H9 (cell line): ENCODE results near the gene BSDC1. TPM values are rescaled to one million over a fixed set of nuclear protein-coding genes. Genes with fewer than 3 reads are reported as not detected.

ENCODE experiments used
- DNase-seq: peaks from one replicate; pipeline ENCODE4 v3.0.0-alpha.2; 2017
- H2AFZ ChIP-seq: one replicate; pipeline ENCODE4 v1.6.1; 2013; ENCODE audit warnings: mild to moderate bottlenecking, low read length, control low read depth, moderate library complexity
- H2AK5ac ChIP-seq: 2 replicates; pipeline ENCODE4 v1.6.1; 2013; ENCODE audit warnings: low read length, control low read depth, mixed read lengths; ENCODE audit not compliant: insufficient read length
- H2BK120ac ChIP-seq: one replicate; pipeline ENCODE4 v1.6.1; 2013; ENCODE audit warnings: low read depth, mild to moderate bottlenecking, low read length, control low read depth, inconsistent platforms; ENCODE audit not compliant: poor library complexity, severe bottlenecking
- H2BK12ac ChIP-seq: 2 replicates; pipeline ENCODE4 v1.6.1; 2013; ENCODE audit warnings: low read length, control low read depth, mixed read lengths, low read depth; ENCODE audit not compliant: insufficient read length
- H2BK15ac ChIP-seq: 2 replicates; pipeline ENCODE4 v1.6.1; 2013; ENCODE audit warnings: low read depth, low read length, control low read depth
- H2BK20ac ChIP-seq: one replicate; pipeline ENCODE4 v1.6.1; 2013; ENCODE audit warnings: low read depth, mild to moderate bottlenecking, low read length, control low read depth, inconsistent platforms; ENCODE audit not compliant: poor library complexity, severe bottlenecking
- H2BK5ac ChIP-seq: 2 replicates; pipeline ENCODE4 v1.6.1; 2013; ENCODE audit warnings: low read length, control low read depth, mixed read lengths; ENCODE audit not compliant: insufficient read length
- H3K14ac ChIP-seq: 2 replicates; pipeline ENCODE4 v1.6.1; 2013; ENCODE audit warnings: low read length, control low read depth; ENCODE audit not compliant: insufficient read depth
- H3K18ac ChIP-seq: 2 replicates; pipeline ENCODE4 v1.6.1; 2013; ENCODE audit warnings: low read depth, mild to moderate bottlenecking, mixed read lengths, low read length, control low read depth; ENCODE audit not compliant: insufficient read length
- H3K23ac ChIP-seq: 2 replicates; pipeline ENCODE4 v1.6.1; 2013; ENCODE audit warnings: low read length, control low read depth, mixed read lengths, low read depth; ENCODE audit not compliant: insufficient read length
- H3K23me2 ChIP-seq: 2 replicates; pipeline ENCODE4 v1.6.1; 2013; ENCODE audit warnings: low read depth, mild to moderate bottlenecking, mixed read lengths, low read length, control low read depth; ENCODE audit not compliant: insufficient read length, poor library complexity, severe bottlenecking
- H3K27ac ChIP-seq: 2 replicates; pipeline ENCODE4 v1.5.1; 2013; ENCODE audit warnings: low read length, control low read depth, mixed read lengths, low read depth; ENCODE audit not compliant: insufficient read length
- H3K27me3 ChIP-seq: 2 replicates; pipeline ENCODE4 v1.6.1; 2013; ENCODE audit warnings: low read length, control low read depth, inconsistent platforms; ENCODE audit not compliant: insufficient read depth
- H3K4ac ChIP-seq: 2 replicates; pipeline ENCODE4 v1.6.1; 2013; ENCODE audit warnings: low read depth, mild to moderate bottlenecking, control low read depth, inconsistent platforms, low read length, moderate library complexity
- H3K4me1 ChIP-seq: 2 replicates; pipeline ENCODE4 v1.6.1; 2013; ENCODE audit warnings: low read length, control low read depth, inconsistent platforms; ENCODE audit not compliant: insufficient read depth
- H3K4me2 ChIP-seq: 2 replicates; pipeline ENCODE4 v1.6.1; 2013; ENCODE audit warnings: low read length, control low read depth, mixed read lengths; ENCODE audit not compliant: insufficient read length, insufficient read depth
- H3K56ac ChIP-seq: 2 replicates; pipeline ENCODE4 v1.6.1; 2013; ENCODE audit warnings: low read depth, mild to moderate bottlenecking, mixed read lengths, low read length, control low read depth; ENCODE audit not compliant: insufficient read length
- H3K79me1 ChIP-seq: 2 replicates; pipeline ENCODE4 v1.6.1; 2013; ENCODE audit warnings: low read depth, mild to moderate bottlenecking, moderate library complexity, low read length, control low read depth, inconsistent platforms; ENCODE audit not compliant: insufficient read depth, poor library complexity, severe bottlenecking
- H3K79me2 ChIP-seq: 2 replicates; pipeline ENCODE4 v1.6.1; 2013; ENCODE audit warnings: low read length, control low read depth, inconsistent platforms; ENCODE audit not compliant: insufficient read depth
- H3K9ac ChIP-seq: 2 replicates; pipeline ENCODE4 v1.6.1; 2013; ENCODE audit warnings: low read length, control low read depth, mixed read lengths; ENCODE audit not compliant: insufficient read length; ENCODE audit errors: extremely low read depth
- H3K9me3 ChIP-seq: one replicate; pipeline ENCODE4 v1.6.1; 2013; ENCODE audit warnings: low read depth, low read length, inconsistent platforms; ENCODE audit not compliant: control insufficient read depth
- H3T11ph ChIP-seq: one replicate; pipeline ENCODE4 v1.6.1; 2013; ENCODE audit warnings: mild to moderate bottlenecking, low read length, control low read depth, inconsistent platforms
- H4K20me1 ChIP-seq: one replicate; pipeline ENCODE4 v1.6.1; 2013; ENCODE audit not compliant: control insufficient read depth, insufficient read length, insufficient read depth
- H4K5ac ChIP-seq: 2 replicates; pipeline ENCODE4 v1.6.1; 2013; ENCODE audit warnings: low read depth, mild to moderate bottlenecking, mixed read lengths, low read length, control low read depth; ENCODE audit not compliant: insufficient read length
- H4K8ac ChIP-seq: replicated peaks from 2 replicates; pipeline ENCODE4 v1.6.1; 2013; ENCODE audit warnings: low read length, control low read depth, mixed read lengths, low read depth; ENCODE audit not compliant: insufficient read length
- H4K91ac ChIP-seq: 2 replicates; pipeline ENCODE4 v1.6.1; 2013; ENCODE audit warnings: low read depth, mild to moderate bottlenecking, moderate library complexity, mixed read lengths, low read length, control low read depth; ENCODE audit not compliant: insufficient read length
- H3K27ac Mint-ChIP-seq, 3 experiments: 2 replicates in 2 of 3; 3 replicates in 1 of 3; pipeline ENCODE4 v1.8.0; 2020 to 2021; ENCODE audit warnings: mixed read lengths in 3 of 3, mild to moderate bottlenecking in 1 of 3, moderate library complexity in 1 of 3
- H3K27me3 Mint-ChIP-seq: 2 replicates; pipeline ENCODE4 v1.8.0; 2021; ENCODE audit warnings: low read depth, mild to moderate bottlenecking, moderate library complexity, mixed read lengths
- H3K36me3 Mint-ChIP-seq, 3 experiments: 2 replicates in 2 of 3; 3 replicates in 1 of 3; pipeline ENCODE4 v1.8.0; 2020 to 2021; ENCODE audit warnings: low read depth in 3 of 3, mixed read lengths in 3 of 3; ENCODE audit not compliant: insufficient read depth in 1 of 3
- H3K4me1 Mint-ChIP-seq, 2 experiments: 2 replicates each; pipeline ENCODE4 v1.8.0; 2020; ENCODE audit warnings: mixed read lengths in 2 of 2
- H3K4me3 Mint-ChIP-seq, 2 experiments: 2 replicates in 1 of 2; 3 replicates in 1 of 2; pipeline ENCODE4 v1.8.0; 2020 to 2021; ENCODE audit warnings: mild to moderate bottlenecking in 2 of 2, mixed read lengths in 2 of 2, moderate library complexity in 1 of 2
- H3K9me3 Mint-ChIP-seq, 2 experiments: 2 replicates in 1 of 2; 3 replicates in 1 of 2; pipeline ENCODE4 v1.8.0; 2020; ENCODE audit warnings: mild to moderate bottlenecking in 2 of 2, mixed read lengths in 2 of 2, moderate library complexity in 1 of 2
- WGBS: extraction: QIAGEN DNeasy Blood & Tissue Kit; methylation state at CpG from one replicate; pipeline ENCODE4 v1.1.7; 2013; ENCODE audit warnings: missing lambda C conversion rate, low lambda C conversion rate, mixed read lengths; ENCODE audit not compliant: insufficient read length; ENCODE audit errors: extremely low coverage; 5-methylcytosine and 5-hydroxymethylcytosine counted together
- total RNA-seq: library from RNA; stranded (reverse); gene quantifications from 2 replicates; pipeline ENCODE4 v1.2.1, GENCODE V29; 2021
- TF ChIP-seq, protein P1 (sequence below): fragments of 200-600 bp; sonication (generic); conservative IDR thresholded peaks from 3 replicates; pipeline ENCODE4 v1.8.0; 2021; ENCODE audit warnings: antibody characterized with exemption, mild to moderate bottlenecking

The BSDC1 gene
- total RNA-seq, 1 experiment from 2014 or later = 52.6 TPM

DNA sequence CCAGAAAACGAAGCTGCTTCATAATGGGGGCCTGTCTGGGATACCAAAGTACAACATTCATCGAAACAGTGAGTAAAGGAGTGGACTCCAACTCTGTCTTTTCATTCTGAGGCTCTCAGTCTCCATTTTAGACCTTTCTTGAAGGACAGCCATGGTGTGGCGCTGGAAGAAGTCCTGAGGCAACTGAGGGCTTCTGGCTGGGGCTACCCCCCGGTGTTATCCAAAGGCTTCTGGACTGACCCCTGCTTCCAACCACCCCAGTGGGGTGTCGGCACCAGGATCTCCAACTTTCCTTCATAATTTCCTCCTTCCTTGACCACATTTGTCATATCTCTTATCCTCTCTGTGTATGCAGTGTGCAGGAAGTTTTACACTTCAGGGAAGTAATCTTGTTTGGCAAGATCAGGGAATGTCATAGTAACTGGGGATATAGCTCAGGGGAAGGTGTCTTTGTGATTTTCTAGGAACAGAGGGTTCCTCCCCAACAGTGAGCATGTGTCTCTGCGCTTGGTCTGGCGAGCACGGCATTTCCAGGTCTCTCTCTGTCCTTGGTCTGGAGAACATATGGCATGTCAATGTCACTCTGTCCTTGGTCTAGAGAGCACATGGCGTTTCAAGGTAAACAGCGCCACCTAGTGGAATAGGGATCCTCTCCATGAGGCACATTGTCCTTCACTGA, 19.4 kb upstream of the BSDC1 start:
- Histone ChIP-seq H2BK5ac (no peak overlapping the region), H4K91ac (no peak overlapping the region), H2AFZ (no peak overlapping the region), H3K4me2 (no peak overlapping the region), H4K8ac (no peak overlapping the region), H3K27me3 (no peaks in the 10 kb centered on the region), H2BK20ac (no peak overlapping the region), H2BK12ac (no peak overlapping the region), H3K18ac (no peak overlapping the region), H3K23ac (no peak overlapping the region), H3K9me3 (peaks cover 16% of the 10 kb centered on the region), H3K14ac (no peak overlapping the region), H3K4ac (no peak overlapping the region), H3K4me1 (no peaks in the 10 kb centered on the region), H4K20me1 (no peaks in the 10 kb centered on the region), H3K79me1 (no peaks in the 10 kb centered on the region), H3K27ac (no peak overlapping the region), H3K23me2 (no peaks in the 10 kb centered on the region), H2BK120ac (no peak overlapping the region), H3K9ac (no peak overlapping the region), H4K5ac (no peak overlapping the region), H3K79me2 (no peaks in the 10 kb centered on the region), H3T11ph (no peak overlapping the region), H2AK5ac (no peak overlapping the region), H2BK15ac (no peak overlapping the region), H3K56ac (no peak overlapping the region)
- peaks cover 44 to 45% of the 10 kb centered on the region in 2 experiments for H3K9me3 Mint-ChIP-seq
- H3K4me1 Mint-ChIP-seq = peaks cover 3 to 10% of the 10 kb centered on the region in 2 experiments; a peak in 3 of 4 replicates
- H3K4me3 Mint-ChIP-seq = peak overlapping the region in 1 of 2 experiments; percentile 19; a peak in 1 of 5 replicates
- peaks cover 7% of the 10 kb centered on the region for H3K27me3 Mint-ChIP-seq
- peak; percentile 71 for DNase-seq
- H3K27ac Mint-ChIP-seq = 0 out of 7 replicates have a peak overlapping the region, but pooled peaks of 1 of the 3 experiments have one; percentile 4
- WGBS = no CpG with 5 or more reads among the region's 10 CpGs
- TF ChIP-seq, protein P1, sequence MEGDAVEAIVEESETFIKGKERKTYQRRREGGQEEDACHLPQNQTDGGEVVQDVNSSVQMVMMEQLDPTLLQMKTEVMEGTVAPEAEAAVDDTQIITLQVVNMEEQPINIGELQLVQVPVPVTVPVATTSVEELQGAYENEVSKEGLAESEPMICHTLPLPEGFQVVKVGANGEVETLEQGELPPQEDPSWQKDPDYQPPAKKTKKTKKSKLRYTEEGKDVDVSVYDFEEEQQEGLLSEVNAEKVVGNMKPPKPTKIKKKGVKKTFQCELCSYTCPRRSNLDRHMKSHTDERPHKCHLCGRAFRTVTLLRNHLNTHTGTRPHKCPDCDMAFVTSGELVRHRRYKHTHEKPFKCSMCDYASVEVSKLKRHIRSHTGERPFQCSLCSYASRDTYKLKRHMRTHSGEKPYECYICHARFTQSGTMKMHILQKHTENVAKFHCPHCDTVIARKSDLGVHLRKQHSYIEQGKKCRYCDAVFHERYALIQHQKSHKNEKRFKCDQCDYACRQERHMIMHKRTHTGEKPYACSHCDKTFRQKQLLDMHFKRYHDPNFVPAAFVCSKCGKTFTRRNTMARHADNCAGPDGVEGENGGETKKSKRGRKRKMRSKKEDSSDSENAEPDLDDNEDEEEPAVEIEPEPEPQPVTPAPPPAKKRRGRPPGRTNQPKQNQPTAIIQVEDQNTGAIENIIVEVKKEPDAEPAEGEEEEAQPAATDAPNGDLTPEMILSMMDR = peak; percentile 87
- peaks cover 22 to 57% (median 29%) of the 10 kb centered on the region in 3 experiments for H3K36me3 Mint-ChIP-seq
